GM23338 (cell line): ENCODE measurements around the gene FRMD3. TPM values are rescaled to one million over a fixed set of nuclear protein-coding genes. Genes with fewer than 3 reads are reported as not detected.

Experiments used
- ATAC-seq: fragments of 200-7000 bp; cut with Tn5 transposase; 3 replicates; pipeline ENCODE4 v1.9.1; 2020
- DNase-seq: peaks from one replicate; pipeline ENCODE4 v3.0.0-alpha.2; 2015; ENCODE audit warnings: low spot score
- H2AFZ ChIP-seq: fragments of 200-600 bp; sonication (generic); 2 replicates; pipeline ENCODE4 v1.8.0; 2016; ENCODE audit warnings: antibody characterized with exemption, mild to moderate bottlenecking, moderate library complexity
- H3F3A ChIP-seq: fragments of 200-600 bp; sonication (generic); replicated peaks from 2 replicates; pipeline ENCODE4 v1.8.0; 2017; ENCODE audit warnings: antibody characterized with exemption, mixed run types, low read depth
- H3K27ac ChIP-seq: fragments of 200-600 bp; sonication (generic); 2 replicates; pipeline ENCODE4 v1.6.1; 2016; ENCODE audit warnings: low read depth
- H3K27me3 ChIP-seq: fragments of 200-600 bp; sonication (generic); 2 replicates; pipeline ENCODE4 v1.8.0; 2016; ENCODE audit warnings: mild to moderate bottlenecking, mixed run types, moderate library complexity; ENCODE audit not compliant: insufficient read depth
- H3K36me3 ChIP-seq: fragments of 200-600 bp; sonication (generic); 2 replicates; pipeline ENCODE4 v1.8.0; 2016; ENCODE audit warnings: mild to moderate bottlenecking; ENCODE audit not compliant: insufficient read depth
- H3K4me1 ChIP-seq: fragments of 200-600 bp; sonication (generic); 2 replicates; pipeline ENCODE4 v1.8.0; 2016; ENCODE audit warnings: mild to moderate bottlenecking, moderate library complexity; ENCODE audit not compliant: insufficient read depth
- H3K4me2 ChIP-seq: fragments of 200-600 bp; sonication (generic); 2 replicates; pipeline ENCODE4 v1.7.1; 2017; ENCODE audit warnings: mixed run types
- H3K4me3 ChIP-seq: fragments of 200-600 bp; sonication (generic); 2 replicates; pipeline ENCODE4 v1.6.1; 2016; ENCODE audit warnings: mixed run types
- H3K79me2 ChIP-seq: fragments of 200-600 bp; sonication (generic); replicated peaks from 2 replicates; pipeline ENCODE4 v1.8.0; 2017; ENCODE audit warnings: mild to moderate bottlenecking; ENCODE audit not compliant: insufficient read depth
- H3K9me2 ChIP-seq: fragments of 200-600 bp; sonication (generic); 2 replicates; pipeline ENCODE4 v1.8.0; 2017; ENCODE audit not compliant: insufficient read depth
- H4K20me1 ChIP-seq: fragments of 200-600 bp; sonication (generic); replicated peaks from 2 replicates; pipeline ENCODE4 v1.8.0; 2017; ENCODE audit warnings: mild to moderate bottlenecking; ENCODE audit not compliant: insufficient read depth
- H3K27ac Mint-ChIP-seq: 2 replicates; pipeline ENCODE4 v1.8.0; 2020; ENCODE audit warnings: inconsistent platforms, mild to moderate bottlenecking, moderate library complexity, mixed read lengths
- H3K27me3 Mint-ChIP-seq: 3 replicates; pipeline ENCODE4 v1.8.0; 2022; ENCODE audit warnings: low read depth, mild to moderate bottlenecking, moderate library complexity, mixed read lengths, inconsistent platforms; ENCODE audit not compliant: insufficient read depth, poor library complexity
- H3K36me3 Mint-ChIP-seq: 3 replicates; pipeline ENCODE4 v1.8.0; 2021; ENCODE audit warnings: low read depth, mild to moderate bottlenecking, inconsistent platforms, moderate library complexity, mixed read lengths
- H3K4me1 Mint-ChIP-seq: 3 replicates; pipeline ENCODE4 v1.8.0; 2020; ENCODE audit warnings: mild to moderate bottlenecking, inconsistent platforms, mixed read lengths
- H3K4me3 Mint-ChIP-seq: 3 replicates; pipeline ENCODE4 v1.8.0; 2021; ENCODE audit warnings: moderate library complexity, mild to moderate bottlenecking, inconsistent platforms, mixed read lengths
- H3K9me3 Mint-ChIP-seq: 3 replicates; pipeline ENCODE4 v1.8.0; 2020; ENCODE audit warnings: moderate library complexity, mild to moderate bottlenecking, inconsistent platforms, mixed read lengths
- CREB1 ChIP-seq: fragments of 250-450 bp; sonication (Bioruptor Pico); IDR thresholded peaks from 2 replicates; pipeline ENCODE4 v1.5.0; 2020; ENCODE audit warnings: low read depth, mild to moderate bottlenecking, moderate library complexity
- ETS1 ChIP-seq: IDR thresholded peaks from 2 replicates; pipeline ENCODE4 v1.6.1; 2016; ENCODE audit warnings: antibody characterized with exemption
- EZH2 ChIP-seq: fragments of 200-600 bp; sonication (generic); IDR thresholded peaks from one replicate; pipeline ENCODE4 v1.8.0; 2017; ENCODE audit warnings: antibody characterized with exemption, mild to moderate bottlenecking, low read depth; ENCODE audit not compliant: unreplicated experiment
- EZH2phosphoT487 ChIP-seq: fragments of 200-600 bp; sonication (generic); IDR thresholded peaks from one replicate; pipeline ENCODE4 v1.8.1; 2018; ENCODE audit warnings: antibody characterized with exemption; ENCODE audit not compliant: unreplicated experiment
- JUNB ChIP-seq: IDR thresholded peaks from one replicate; pipeline ENCODE4 v1.6.1; 2016; ENCODE audit warnings: antibody characterized with exemption; ENCODE audit not compliant: unreplicated experiment
- NANOG ChIP-seq: IDR thresholded peaks from 2 replicates; pipeline ENCODE4 v1.6.1; 2016; ENCODE audit warnings: antibody characterized with exemption, borderline replicate concordance
- POLR2AphosphoS5 ChIP-seq: IDR thresholded peaks from 2 replicates; pipeline ENCODE4 v1.6.1; 2016; ENCODE audit warnings: antibody characterized with exemption, low read depth
- STAT1 ChIP-seq: IDR thresholded peaks from one replicate; pipeline ENCODE4 v1.6.1; 2016; ENCODE audit warnings: antibody characterized with exemption; ENCODE audit not compliant: unreplicated experiment
- ZNF114 ChIP-seq: fragments of 250-450 bp; sonication (Bioruptor Pico); IDR thresholded peaks from 2 replicates; pipeline ENCODE4 v1.5.0; 2020; ENCODE audit warnings: mild to moderate bottlenecking, moderate library complexity
- ZNF331 ChIP-seq: fragments of 250-450 bp; sonication (Bioruptor Pico); IDR thresholded peaks from 2 replicates; pipeline ENCODE4 v1.5.0; 2020; ENCODE audit warnings: low read depth, mild to moderate bottlenecking, moderate library complexity
- polyA plus RNA-seq: library from polyadenylated mRNA; unstranded; fragments of >200 nt; fragmentation: Nextera tagmentation; extraction: Ambion mirVana; gene quantifications from 2 replicates; pipeline ENCODE4 v1.2.1, GENCODE V29; 2016
- total RNA-seq: library from RNA; depleted of rRNA; stranded (reverse); fragments of >200 nt; shearing (Covaris generic); gene quantifications from 2 replicates; pipeline ENCODE4 v1.2.3, GENCODE V29; 2014
- TF ChIP-seq, protein P1 (sequence below), 2 experiments: fragments of 200-600 bp in 1 of 2; sonication (generic) in 1 of 2; conservative IDR thresholded peaks; 2 replicates each; pipeline versions ENCODE4 v1.5.1 to v1.6.1; 2016 to 2017; ENCODE audit warnings: antibody characterized with exemption in 2 of 2, low read depth in 2 of 2, mild to moderate bottlenecking in 2 of 2, moderate library complexity in 1 of 2
- TF ChIP-seq, protein P2 (sequence below): IDR thresholded peaks from one replicate; pipeline ENCODE4 v1.6.1; 2018; ENCODE audit warnings: antibody characterized with exemption; ENCODE audit not compliant: unreplicated experiment
- TF ChIP-seq, protein P3 (sequence below): fragments of 250-450 bp; sonication (Bioruptor Pico); IDR thresholded peaks from 2 replicates; pipeline ENCODE4 v1.5.0; 2020; ENCODE audit warnings: mild to moderate bottlenecking, moderate library complexity

FRMD3 gene
- total and polyA plus RNA-seq, 2 experiments from 2014 or later: 0.47 to 1.2 TPM

- Mint-ChIP-seq H3K9me3 (no peaks in the 10 kb centered on the region; the same call in 2 of the 3 replicates), H3K4me3 (no peak overlapping the region), H3K27ac (no peak overlapping the region), H3K36me3 (no peaks in the 10 kb centered on the region), H3K4me1 (peaks cover 39% of the 10 kb centered on the region), H3K27me3 (peaks cover 3% of the 10 kb centered on the region)
- Histone ChIP-seq H3K4me3 (no peak overlapping the region), H3K27ac (peak overlapping the region; percentile 43; the same call in 1 of the 2 replicates), H2AFZ (peak overlapping the region; percentile 76; the same call in 1 of the 2 replicates), H3K9me2 (0 out of 2 replicates have a peak, but pooled peaks cover 3% of the 10 kb centered on the region), H3K4me2 (peak overlapping the region; percentile 22; the same call in 1 of the 2 replicates), H4K20me1 (no peaks in the 10 kb centered on the region), H3K4me1 (peaks cover 42% of the 10 kb centered on the region), H3F3A (no peaks in the 10 kb centered on the region), H3K79me2 (no peaks in the 10 kb centered on the region), H3K27me3 (no peaks in the 10 kb centered on the region), H3K36me3 (no peaks in the 10 kb centered on the region)
- no peak for ATAC-seq
- TF ChIP-seq EZH2phosphoT487 (no peak), POLR2AphosphoS5 (no peak), ZNF114 (CRISPR knock-in tag) (no peak), NANOG (no peak), STAT1 (no peak), ZNF331 (CRISPR knock-in tag) (no peak), ETS1 (no peak), EZH2 (no peak), CREB1 (CRISPR knock-in tag) (no peak), JUNB (no peak)
- TF ChIP-seq, protein P1, sequence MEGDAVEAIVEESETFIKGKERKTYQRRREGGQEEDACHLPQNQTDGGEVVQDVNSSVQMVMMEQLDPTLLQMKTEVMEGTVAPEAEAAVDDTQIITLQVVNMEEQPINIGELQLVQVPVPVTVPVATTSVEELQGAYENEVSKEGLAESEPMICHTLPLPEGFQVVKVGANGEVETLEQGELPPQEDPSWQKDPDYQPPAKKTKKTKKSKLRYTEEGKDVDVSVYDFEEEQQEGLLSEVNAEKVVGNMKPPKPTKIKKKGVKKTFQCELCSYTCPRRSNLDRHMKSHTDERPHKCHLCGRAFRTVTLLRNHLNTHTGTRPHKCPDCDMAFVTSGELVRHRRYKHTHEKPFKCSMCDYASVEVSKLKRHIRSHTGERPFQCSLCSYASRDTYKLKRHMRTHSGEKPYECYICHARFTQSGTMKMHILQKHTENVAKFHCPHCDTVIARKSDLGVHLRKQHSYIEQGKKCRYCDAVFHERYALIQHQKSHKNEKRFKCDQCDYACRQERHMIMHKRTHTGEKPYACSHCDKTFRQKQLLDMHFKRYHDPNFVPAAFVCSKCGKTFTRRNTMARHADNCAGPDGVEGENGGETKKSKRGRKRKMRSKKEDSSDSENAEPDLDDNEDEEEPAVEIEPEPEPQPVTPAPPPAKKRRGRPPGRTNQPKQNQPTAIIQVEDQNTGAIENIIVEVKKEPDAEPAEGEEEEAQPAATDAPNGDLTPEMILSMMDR (conservative IDR thresholded peaks at IDR 0.05; ENCODE audit: low read depth in 2 of 2): no peak
- TF ChIP-seq, protein P2, sequence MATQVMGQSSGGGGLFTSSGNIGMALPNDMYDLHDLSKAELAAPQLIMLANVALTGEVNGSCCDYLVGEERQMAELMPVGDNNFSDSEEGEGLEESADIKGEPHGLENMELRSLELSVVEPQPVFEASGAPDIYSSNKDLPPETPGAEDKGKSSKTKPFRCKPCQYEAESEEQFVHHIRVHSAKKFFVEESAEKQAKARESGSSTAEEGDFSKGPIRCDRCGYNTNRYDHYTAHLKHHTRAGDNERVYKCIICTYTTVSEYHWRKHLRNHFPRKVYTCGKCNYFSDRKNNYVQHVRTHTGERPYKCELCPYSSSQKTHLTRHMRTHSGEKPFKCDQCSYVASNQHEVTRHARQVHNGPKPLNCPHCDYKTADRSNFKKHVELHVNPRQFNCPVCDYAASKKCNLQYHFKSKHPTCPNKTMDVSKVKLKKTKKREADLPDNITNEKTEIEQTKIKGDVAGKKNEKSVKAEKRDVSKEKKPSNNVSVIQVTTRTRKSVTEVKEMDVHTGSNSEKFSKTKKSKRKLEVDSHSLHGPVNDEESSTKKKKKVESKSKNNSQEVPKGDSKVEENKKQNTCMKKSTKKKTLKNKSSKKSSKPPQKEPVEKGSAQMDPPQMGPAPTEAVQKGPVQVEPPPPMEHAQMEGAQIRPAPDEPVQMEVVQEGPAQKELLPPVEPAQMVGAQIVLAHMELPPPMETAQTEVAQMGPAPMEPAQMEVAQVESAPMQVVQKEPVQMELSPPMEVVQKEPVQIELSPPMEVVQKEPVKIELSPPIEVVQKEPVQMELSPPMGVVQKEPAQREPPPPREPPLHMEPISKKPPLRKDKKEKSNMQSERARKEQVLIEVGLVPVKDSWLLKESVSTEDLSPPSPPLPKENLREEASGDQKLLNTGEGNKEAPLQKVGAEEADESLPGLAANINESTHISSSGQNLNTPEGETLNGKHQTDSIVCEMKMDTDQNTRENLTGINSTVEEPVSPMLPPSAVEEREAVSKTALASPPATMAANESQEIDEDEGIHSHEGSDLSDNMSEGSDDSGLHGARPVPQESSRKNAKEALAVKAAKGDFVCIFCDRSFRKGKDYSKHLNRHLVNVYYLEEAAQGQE: no peak
- TF ChIP-seq, protein P3, sequence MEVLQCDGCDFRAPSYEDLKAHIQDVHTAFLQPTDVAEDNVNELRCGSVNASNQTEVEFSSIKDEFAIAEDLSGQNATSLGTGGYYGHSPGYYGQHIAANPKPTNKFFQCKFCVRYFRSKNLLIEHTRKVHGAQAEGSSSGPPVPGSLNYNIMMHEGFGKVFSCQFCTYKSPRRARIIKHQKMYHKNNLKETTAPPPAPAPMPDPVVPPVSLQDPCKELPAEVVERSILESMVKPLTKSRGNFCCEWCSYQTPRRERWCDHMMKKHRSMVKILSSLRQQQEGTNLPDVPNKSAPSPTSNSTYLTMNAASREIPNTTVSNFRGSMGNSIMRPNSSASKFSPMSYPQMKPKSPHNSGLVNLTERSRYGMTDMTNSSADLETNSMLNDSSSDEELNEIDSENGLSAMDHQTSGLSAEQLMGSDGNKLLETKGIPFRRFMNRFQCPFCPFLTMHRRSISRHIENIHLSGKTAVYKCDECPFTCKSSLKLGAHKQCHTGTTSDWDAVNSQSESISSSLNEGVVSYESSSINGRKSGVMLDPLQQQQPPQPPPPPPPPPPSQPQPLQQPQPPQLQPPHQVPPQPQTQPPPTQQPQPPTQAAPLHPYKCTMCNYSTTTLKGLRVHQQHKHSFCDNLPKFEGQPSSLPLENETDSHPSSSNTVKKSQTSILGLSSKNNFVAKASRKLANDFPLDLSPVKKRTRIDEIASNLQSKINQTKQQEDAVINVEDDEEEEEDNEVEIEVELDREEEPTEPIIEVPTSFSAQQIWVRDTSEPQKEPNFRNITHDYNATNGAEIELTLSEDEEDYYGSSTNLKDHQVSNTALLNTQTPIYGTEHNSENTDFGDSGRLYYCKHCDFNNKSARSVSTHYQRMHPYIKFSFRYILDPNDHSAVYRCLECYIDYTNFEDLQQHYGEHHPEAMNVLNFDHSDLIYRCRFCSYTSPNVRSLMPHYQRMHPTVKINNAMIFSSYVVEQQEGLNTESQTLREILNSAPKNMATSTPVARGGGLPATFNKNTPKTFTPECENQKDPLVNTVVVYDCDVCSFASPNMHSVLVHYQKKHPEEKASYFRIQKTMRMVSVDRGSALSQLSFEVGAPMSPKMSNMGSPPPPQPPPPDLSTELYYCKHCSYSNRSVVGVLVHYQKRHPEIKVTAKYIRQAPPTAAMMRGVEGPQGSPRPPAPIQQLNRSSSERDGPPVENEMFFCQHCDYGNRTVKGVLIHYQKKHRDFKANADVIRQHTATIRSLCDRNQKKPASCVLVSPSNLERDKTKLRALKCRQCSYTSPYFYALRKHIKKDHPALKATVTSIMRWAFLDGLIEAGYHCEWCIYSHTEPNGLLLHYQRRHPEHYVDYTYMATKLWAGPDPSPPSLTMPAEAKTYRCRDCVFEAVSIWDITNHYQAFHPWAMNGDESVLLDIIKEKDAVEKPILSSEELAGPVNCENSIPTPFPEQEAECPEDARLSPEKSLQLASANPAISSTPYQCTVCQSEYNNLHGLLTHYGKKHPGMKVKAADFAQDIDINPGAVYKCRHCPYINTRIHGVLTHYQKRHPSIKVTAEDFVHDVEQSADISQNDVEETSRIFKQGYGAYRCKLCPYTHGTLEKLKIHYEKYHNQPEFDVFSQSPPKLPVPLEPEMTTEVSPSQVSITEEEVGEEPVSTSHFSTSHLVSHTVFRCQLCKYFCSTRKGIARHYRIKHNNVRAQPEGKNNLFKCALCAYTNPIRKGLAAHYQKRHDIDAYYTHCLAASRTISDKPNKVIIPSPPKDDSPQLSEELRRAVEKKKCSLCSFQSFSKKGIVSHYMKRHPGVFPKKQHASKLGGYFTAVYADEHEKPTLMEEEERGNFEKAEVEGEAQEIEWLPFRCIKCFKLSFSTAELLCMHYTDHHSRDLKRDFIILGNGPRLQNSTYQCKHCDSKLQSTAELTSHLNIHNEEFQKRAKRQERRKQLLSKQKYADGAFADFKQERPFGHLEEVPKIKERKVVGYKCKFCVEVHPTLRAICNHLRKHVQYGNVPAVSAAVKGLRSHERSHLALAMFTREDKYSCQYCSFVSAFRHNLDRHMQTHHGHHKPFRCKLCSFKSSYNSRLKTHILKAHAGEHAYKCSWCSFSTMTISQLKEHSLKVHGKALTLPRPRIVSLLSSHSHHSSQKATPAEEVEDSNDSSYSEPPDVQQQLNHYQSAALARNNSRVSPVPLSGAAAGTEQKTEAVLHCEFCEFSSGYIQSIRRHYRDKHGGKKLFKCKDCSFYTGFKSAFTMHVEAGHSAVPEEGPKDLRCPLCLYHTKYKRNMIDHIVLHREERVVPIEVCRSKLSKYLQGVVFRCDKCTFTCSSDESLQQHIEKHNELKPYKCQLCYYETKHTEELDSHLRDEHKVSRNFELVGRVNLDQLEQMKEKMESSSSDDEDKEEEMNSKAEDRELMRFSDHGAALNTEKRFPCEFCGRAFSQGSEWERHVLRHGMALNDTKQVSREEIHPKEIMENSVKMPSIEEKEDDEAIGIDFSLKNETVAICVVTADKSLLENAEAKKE (CRISPR knock-in tag): no peak
- DNase-seq: no peak
Measured at GRCh38 chr9:83466877-83467276, 71.3 kb downstream of the FRMD3 start.
